ENCODE results near the gene TXNRD1.

GRCh38 chr12:104249898-104250297 is 34.3 kb downstream of the TXNRD1 start:
- no peak for TF ChIP-seq JUND (IDR thresholded peaks at IDR 0.05)
- TF ChIP-seq POLR2AphosphoS5 (IDR thresholded peaks at IDR 0.05; ENCODE audit: low read depth, low read length), result no peak
- no peak for TF ChIP-seq POLR2A (IDR thresholded peaks at IDR 0.05; ENCODE audit: borderline replicate concordance, extremely low read depth, insufficient read depth, insufficient read length)
- no peak for TF ChIP-seq CTCF (IDR thresholded peaks at IDR 0.05 in 2 of 3, conservative IDR thresholded peaks at IDR 0.05 in 1 of 3; ENCODE audit: borderline replicate concordance in 1 of 3, insufficient read depth in 1 of 3, low read depth in 2 of 3, low read length in 2 of 3)
